K562 (cell line): Measurements from ENCODE around the gene OR12D3. TPM values are rescaled to one million over a fixed set of nuclear protein-coding genes. Genes with fewer than 3 reads are reported as not detected.

Source experiments
- AFF1 ChIP-seq, 2 experiments: fragments of 450-650 bp; IDR thresholded peaks; 2 replicates each; pipeline ENCODE4 v1.6.1; 2018; ENCODE audit warnings: mild to moderate bottlenecking in 2 of 2, low read depth in 1 of 2; ENCODE audit not compliant: partially characterized antibody in 2 of 2
- AFF4 ChIP-seq: sonication (generic); formaldehyde crosslinking; IDR thresholded peaks from 2 replicates; pipeline ENCODE4 v1.8.0; 2023; ENCODE audit warnings: mild to moderate bottlenecking, missing genetic modification reagents
- ATF4 ChIP-seq: fragments of 450-650 bp; formaldehyde crosslinking; IDR thresholded peaks from 2 replicates; pipeline ENCODE4 v1.4.0; 2022; ENCODE audit warnings: mild to moderate bottlenecking, moderate library complexity
- CUX1 ChIP-seq: fragments of 200-800 bp; sonication (Bioruptor generic); IDR thresholded peaks from 2 replicates; pipeline ENCODE4 v1.6.1; 2016; ENCODE audit warnings: missing genetic modification characterization, missing compliant biosample characterization
- MEIS2 ChIP-seq: fragments of 450-650 bp; IDR thresholded peaks from 2 replicates; pipeline ENCODE4 v1.6.1; 2014; ENCODE audit warnings: mild to moderate bottlenecking; ENCODE audit not compliant: partially characterized antibody
- NELFE ChIP-seq: IDR thresholded peaks from 2 replicates; pipeline ENCODE4 v1.6.1; 2011; ENCODE audit warnings: mild to moderate bottlenecking; ENCODE audit not compliant: insufficient read depth, insufficient read length
- SP1 ChIP-seq: sonication (generic); formaldehyde crosslinking; IDR thresholded peaks from 2 replicates; pipeline ENCODE4 v1.8.1; 2022; ENCODE audit warnings: mild to moderate bottlenecking, missing genetic modification reagents
- TFAP4 ChIP-seq: sonication (generic); formaldehyde crosslinking; IDR thresholded peaks from 2 replicates; pipeline ENCODE4 v1.8.0; 2022; ENCODE audit warnings: missing genetic modification reagents, mild to moderate bottlenecking, moderate library complexity, borderline replicate concordance
- TRIM24 ChIP-seq, 2 experiments: fragments of 450-650 bp; IDR thresholded peaks; 2 replicates each; pipeline ENCODE4 v1.6.1; 2016
- ZBTB43 ChIP-seq: sonication (generic); formaldehyde crosslinking; IDR thresholded peaks from 2 replicates; pipeline ENCODE4 v1.8.0; 2023; ENCODE audit warnings: mild to moderate bottlenecking, missing genetic modification reagents
- polyA plus RNA-seq, 8 experiments: library from polyadenylated mRNA; depleted of rRNA in 4 of 8; stranded (reverse) in 5 of 8; unstranded in 3 of 8; fragments of >200 nt; fragmentation: Nextera tagmentation in 2 of 8; fragmentation: Illumina TruSeq in 1 of 8; extraction: Ambion mirVana in 2 of 8; extraction: Trizol in 1 of 8; gene quantifications; 2 replicates each; pipeline versions ENCODE4 v1.2.1 to v1.2.3, GENCODE V29; 2011 to 2014; ENCODE audit warnings: inconsistent platforms in 1 of 8, missing spikeins in 1 of 8
- total RNA-seq, 7 experiments: library from RNA; depleted of rRNA in 6 of 7; stranded (reverse); fragments of >200 nt in 6 of 7; fragmentation: Illumina TruSeq in 2 of 7; extraction: Trizol in 2 of 7; gene quantifications; 2 replicates each; pipeline versions ENCODE4 v1.2.1 to v1.2.3, GENCODE V29; 2011 to 2021; ENCODE audit warnings: low replicate concordance in 1 of 7

OR12D3 gene
- total and polyA plus RNA-seq, 9 of the 15 experiments (the other 6 are each of a cell fraction or from before 2014, with no cell fraction given), result not detected

GRCh38 chr6:29399525-29399924, 24.4 kb upstream of the OR12D3 start (continued):
- TF ChIP-seq CUX1 (CRISPR knock-in tag) (no peak), TFAP4 (CRISPR knock-in tag) (no peak), SP1 (CRISPR knock-in tag) (no peak), NELFE (no peak), AFF1 (IDR thresholded peaks at IDR 0.05; ENCODE audit: low read depth in 1 of 2, partially characterized antibody in 2 of 2) (no peak), TRIM24 (IDR thresholded peaks at IDR 0.05) (peak; percentile 32 to 48; a peak in 2 of 4 replicates), ZBTB43 (CRISPR knock-in tag) (no peak), MEIS2 (peak; percentile 57), ATF4 (CRISPR knock-in tag) (peak; percentile 64; the same call in 1 of the 2 replicates), AFF4 (CRISPR knock-in tag) (no peak)
